C4-2B (cell line): ENCODE results near the gene SURF1.

Experiments used
- H3K27ac ChIP-seq: fragments of 450-650 bp; 2 replicates; pipeline ENCODE4 v1.5.1; 2017
- ZFX ChIP-seq: fragments of 450-650 bp; IDR thresholded peaks from 2 replicates; pipeline ENCODE4 v1.6.1; 2017
- TF ChIP-seq, protein P1 (sequence below): fragments of 450-650 bp; conservative IDR thresholded peaks from 2 replicates; pipeline ENCODE4 v1.5.1; 2017; ENCODE audit warnings: mild to moderate bottlenecking

Gene SURF1

DNA sequence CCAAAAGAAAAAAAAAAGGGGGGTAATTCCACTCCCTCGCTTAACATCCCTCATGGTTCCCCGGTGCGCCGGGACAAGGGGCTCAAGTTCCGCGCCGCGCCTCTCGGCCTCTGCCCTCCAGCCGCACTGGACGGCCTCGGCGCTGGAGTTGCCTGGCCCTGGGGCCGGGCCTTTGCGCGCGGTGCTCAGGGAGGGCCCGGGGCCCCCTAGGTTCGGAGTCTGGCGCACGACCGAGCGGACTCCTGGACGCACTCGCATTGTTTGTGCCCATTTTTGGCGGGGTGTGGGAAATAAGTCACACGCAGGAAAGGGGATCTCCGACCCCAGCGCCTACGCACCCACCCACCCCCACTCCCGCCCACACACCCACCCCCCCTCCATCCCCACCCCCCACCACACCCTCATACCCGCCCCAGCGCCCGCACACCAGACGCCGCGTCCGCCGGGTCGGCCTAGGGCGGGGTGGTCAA lies 8.7 kb downstream of the SURF1 start:
- peak; percentile 72; the same call in 1 of the 2 replicates for TF ChIP-seq ZFX
- TF ChIP-seq, protein P1, sequence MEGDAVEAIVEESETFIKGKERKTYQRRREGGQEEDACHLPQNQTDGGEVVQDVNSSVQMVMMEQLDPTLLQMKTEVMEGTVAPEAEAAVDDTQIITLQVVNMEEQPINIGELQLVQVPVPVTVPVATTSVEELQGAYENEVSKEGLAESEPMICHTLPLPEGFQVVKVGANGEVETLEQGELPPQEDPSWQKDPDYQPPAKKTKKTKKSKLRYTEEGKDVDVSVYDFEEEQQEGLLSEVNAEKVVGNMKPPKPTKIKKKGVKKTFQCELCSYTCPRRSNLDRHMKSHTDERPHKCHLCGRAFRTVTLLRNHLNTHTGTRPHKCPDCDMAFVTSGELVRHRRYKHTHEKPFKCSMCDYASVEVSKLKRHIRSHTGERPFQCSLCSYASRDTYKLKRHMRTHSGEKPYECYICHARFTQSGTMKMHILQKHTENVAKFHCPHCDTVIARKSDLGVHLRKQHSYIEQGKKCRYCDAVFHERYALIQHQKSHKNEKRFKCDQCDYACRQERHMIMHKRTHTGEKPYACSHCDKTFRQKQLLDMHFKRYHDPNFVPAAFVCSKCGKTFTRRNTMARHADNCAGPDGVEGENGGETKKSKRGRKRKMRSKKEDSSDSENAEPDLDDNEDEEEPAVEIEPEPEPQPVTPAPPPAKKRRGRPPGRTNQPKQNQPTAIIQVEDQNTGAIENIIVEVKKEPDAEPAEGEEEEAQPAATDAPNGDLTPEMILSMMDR, result no peak
- H3K27ac ChIP-seq, result peak overlapping the region; percentile 95

DNA sequence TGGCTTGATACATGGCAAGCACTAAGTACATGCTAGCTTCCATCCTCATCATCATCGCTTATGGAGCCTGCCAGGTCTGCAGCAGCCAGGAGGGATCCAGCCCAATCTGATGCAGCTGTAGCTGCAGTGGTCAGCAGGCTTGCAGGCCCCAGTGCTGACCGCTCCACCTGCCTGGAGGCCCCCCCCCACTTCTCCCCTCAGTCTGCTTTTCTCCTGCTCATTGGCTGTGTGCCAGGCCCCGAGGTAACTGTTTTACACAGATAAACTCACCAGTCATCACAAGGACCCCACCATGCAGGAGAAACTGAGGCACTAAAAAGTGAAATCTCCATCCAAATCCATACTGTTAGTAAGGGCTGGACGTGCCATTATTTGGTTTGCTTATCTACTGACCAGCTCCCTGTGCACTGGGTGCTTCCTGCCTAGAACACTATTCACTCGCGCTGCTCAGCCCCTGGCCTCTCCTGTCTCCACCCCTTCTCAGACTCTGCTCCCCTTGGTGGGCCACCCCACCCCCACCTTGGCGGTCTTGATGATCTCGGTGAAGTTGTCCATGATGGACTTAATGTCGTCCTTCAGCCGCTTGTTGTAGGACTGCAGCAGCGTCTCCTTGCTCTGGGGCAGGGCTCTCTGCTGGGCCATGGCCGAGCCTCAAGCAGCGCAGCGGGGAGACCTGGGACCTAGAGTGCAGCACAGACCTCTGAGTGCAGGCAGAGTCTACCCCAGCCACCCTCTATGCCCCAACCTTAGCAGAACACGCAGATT lies 10.1 kb downstream of the SURF1 start:
- H3K27ac ChIP-seq, result peak overlapping the region; percentile 95
- no peak for TF ChIP-seq ZFX
- TF ChIP-seq, protein P1, result no peak

DNA sequence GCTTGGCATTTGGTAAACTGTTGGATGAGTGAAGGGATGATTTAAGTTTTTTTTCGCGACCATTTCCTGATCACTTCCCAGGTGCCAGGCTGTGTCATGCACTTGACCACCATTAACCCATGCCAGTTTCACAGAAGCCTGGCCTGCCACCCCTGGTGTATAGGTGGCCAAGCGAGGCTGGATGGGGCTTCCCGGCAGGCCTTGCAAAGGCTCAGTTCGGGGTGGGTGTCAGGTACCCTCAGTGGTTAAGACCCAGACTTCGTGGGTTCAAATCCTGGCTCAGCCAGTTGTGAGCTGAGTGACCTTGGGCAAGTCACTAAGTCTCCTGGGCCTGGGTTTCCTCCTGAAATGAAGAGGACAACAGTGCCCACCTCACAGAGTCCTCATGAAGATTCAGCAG lies 10.7 kb downstream of the SURF1 start:
- TF ChIP-seq ZFX, result no peak
- TF ChIP-seq, protein P1, result no peak
- peak overlapping the region; percentile 95; the same call in 1 of the 2 replicates for H3K27ac ChIP-seq

DNA sequence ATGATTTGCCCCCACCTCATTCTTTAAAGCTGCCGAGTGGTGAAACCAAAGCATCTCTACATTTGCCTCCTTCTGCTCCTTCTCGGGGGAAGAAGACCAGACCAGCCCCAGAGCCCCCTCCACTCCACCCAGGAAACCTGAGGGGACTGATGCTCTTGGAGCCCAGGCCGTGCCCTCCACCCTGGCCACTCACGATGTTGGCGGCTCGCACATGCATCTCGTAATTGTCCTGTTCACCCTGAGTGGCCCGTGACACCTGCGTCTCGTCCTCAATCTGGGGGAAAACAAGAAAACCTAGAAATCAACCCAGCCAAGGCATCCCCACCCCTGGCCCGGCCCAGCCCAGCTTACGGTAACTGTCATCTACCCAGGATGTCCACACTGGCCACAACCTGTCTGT lies 11.3 kb downstream of the SURF1 start:
- TF ChIP-seq ZFX, result no peak
- TF ChIP-seq, protein P1, result no peak
- H3K27ac ChIP-seq, result no peak overlapping the region

DNA sequence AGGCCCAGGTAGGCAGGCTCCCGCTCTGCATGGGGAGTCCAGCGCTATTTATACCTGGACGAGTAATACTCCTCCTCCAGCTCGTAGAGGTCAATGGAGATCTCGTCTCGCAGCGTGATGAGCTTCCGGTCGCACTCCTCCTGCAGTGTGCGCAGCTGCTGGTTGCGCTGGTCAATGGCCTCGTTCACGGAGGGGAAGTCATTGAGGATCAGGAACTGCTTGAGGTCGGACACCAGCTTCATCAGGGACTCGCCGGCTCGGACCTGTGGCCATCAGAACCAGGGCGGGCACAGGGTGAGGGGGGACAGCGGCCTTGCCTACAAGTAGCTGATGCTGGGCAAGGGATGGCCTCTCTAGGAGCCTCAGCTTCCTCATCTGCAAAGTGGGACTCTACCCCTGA lies 12.2 kb downstream of the SURF1 start:
- TF ChIP-seq, protein P1, result no peak
- no peak for TF ChIP-seq ZFX
- H3K27ac ChIP-seq, result no peak overlapping the region

DNA sequence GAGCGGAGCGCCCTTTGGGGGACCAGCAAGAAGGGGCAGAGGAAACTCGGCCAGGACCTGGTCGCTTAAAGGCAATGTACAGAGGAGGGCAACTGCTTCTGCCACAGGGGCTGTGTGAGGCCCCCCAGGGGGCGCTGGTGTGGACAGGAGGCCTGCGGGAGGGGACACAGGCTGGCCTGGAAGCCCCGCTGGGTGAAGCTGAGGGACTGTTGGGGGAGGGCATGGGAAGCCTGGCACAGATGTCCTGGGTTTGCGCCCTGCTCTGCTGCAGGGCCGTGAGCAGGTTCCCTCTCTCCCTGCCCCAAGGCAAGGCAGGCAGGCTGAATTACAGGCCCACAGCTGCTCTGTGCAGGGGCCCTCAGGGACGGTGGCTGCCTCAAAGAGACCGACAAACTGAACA lies 13.7 kb downstream of the SURF1 start:
- no peak for TF ChIP-seq ZFX
- TF ChIP-seq, protein P1, result peak; percentile 25

DNA sequence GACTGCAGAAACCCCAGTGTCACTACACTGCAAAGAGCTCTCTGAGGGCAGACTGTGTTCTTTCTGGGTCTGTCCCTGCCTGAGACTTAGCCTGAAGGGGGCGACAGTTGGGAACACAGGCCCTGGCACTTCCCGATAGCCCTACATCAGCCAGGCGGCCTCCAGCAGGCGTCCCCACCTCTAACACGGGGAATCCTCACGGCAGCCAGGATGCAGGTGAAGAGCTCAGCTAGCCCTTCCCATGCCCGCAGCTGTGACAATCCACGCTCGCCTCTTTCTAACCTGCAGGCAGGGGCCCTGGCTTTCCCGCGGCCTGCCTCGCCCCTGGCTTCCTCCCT lies 14.2 kb downstream of the SURF1 start:
- no peak overlapping the region for H3K27ac ChIP-seq
- TF ChIP-seq, protein P1, result peak; percentile 24; the same call in 1 of the 2 replicates
- TF ChIP-seq ZFX, result no peak

More for the DNA sequence above, 13.7 kb downstream of the SURF1 start:
- no peak overlapping the region for H3K27ac ChIP-seq
